IMR-90 (cell line): ENCODE results near the gene ASTL. TPM values are rescaled to one million over a fixed set of nuclear protein-coding genes. Genes with fewer than 3 reads are reported as not detected.

Source experiments
- ATAC-seq: fragments of 200-7000 bp; cut with Tn5 transposase; 2 replicates; pipeline ENCODE4 v1.9.1; 2020; ENCODE audit warnings: low read depth, mild to moderate bottlenecking, moderate library complexity
- BruUV-seq: library from RNA; stranded (reverse); fragments of 400-500 nt; replicated peaks from 2 replicates; lab custom pipeline; 2021; lab: Mats Ljungman, UMichigan
- CTCF ChIA-PET: fragments of 300-600 bp; formaldehyde crosslinking; extraction: SDS; loops from one replicate; lab custom pipeline; 2021; ENCODE audit warnings: antibody characterized with exemption; lab: Yijun Ruan, JAX
- POLR2A ChIA-PET: fragments of 300-600 bp; sonication (Branson Sonifier 250); formaldehyde crosslinking; loops from one replicate; lab custom pipeline; 2022; ENCODE audit warnings: antibody characterized with exemption; ENCODE audit not compliant: unreplicated experiment; lab: Charles Lee
- DNase-seq: peaks from one replicate; pipeline ENCODE4 v3.0.0; 2013
- H2AFZ ChIP-seq: replicated peaks from 2 replicates; pipeline ENCODE3; 2013; ENCODE audit warnings: low read length, mild to moderate bottlenecking; ENCODE audit not compliant: poor library complexity
- H2AK5ac ChIP-seq: 2 replicates; pipeline ENCODE4 v1.6.1; 2013; ENCODE audit warnings: low read depth, low read length, inconsistent platforms
- H2AK9ac ChIP-seq: replicated peaks from 2 replicates; pipeline ENCODE3; 2013; ENCODE audit warnings: mild to moderate bottlenecking, low read depth, low read length, moderate library complexity; ENCODE audit not compliant: poor library complexity
- H2BK120ac ChIP-seq: 2 replicates; pipeline ENCODE4 v1.6.1; 2013; ENCODE audit warnings: low read depth, low read length, inconsistent platforms
- H2BK15ac ChIP-seq: 3 replicates; pipeline ENCODE4 v1.6.1; 2013; ENCODE audit warnings: low read depth, low read length, inconsistent platforms
- H2BK20ac ChIP-seq: 2 replicates; pipeline ENCODE4 v1.6.1; 2013; ENCODE audit warnings: low read depth, mild to moderate bottlenecking, inconsistent platforms, low read length, moderate library complexity
- H2BK5ac ChIP-seq: 2 replicates; pipeline ENCODE4 v1.6.1; 2013; ENCODE audit warnings: mild to moderate bottlenecking, low read depth, low read length, inconsistent platforms; ENCODE audit not compliant: poor library complexity, severe bottlenecking
- H3K14ac ChIP-seq: replicated peaks from 2 replicates; pipeline ENCODE4 v1.6.1; 2013; ENCODE audit warnings: low read depth, low read length, inconsistent platforms
- H3K18ac ChIP-seq: 2 replicates; pipeline ENCODE4 v1.6.1; 2013; ENCODE audit warnings: low read depth, low read length, control low read depth
- H3K23ac ChIP-seq: 2 replicates; pipeline ENCODE4 v1.6.1; 2013; ENCODE audit warnings: low read depth, low read length, inconsistent platforms
- H3K27ac ChIP-seq: 2 replicates; pipeline ENCODE4 v1.5.1; 2013; ENCODE audit warnings: mild to moderate bottlenecking, control low read depth, low read length; ENCODE audit not compliant: insufficient read depth
- H3K27me3 ChIP-seq: 2 replicates; pipeline ENCODE4 v1.6.1; 2013; ENCODE audit warnings: low read length; ENCODE audit not compliant: control insufficient read depth, insufficient read depth
- H3K36me3 ChIP-seq: 2 replicates; pipeline ENCODE4 v1.6.1; 2013; ENCODE audit warnings: low read length, mixed read lengths; ENCODE audit not compliant: control insufficient read depth, insufficient read depth
- H3K4ac ChIP-seq: 2 replicates; pipeline ENCODE4 v1.6.1; 2013; ENCODE audit warnings: low read depth, low read length, inconsistent platforms
- H3K4me1 ChIP-seq: 2 replicates; pipeline ENCODE4 v1.6.1; 2013; ENCODE audit warnings: low read length, mixed read lengths; ENCODE audit not compliant: control insufficient read depth, insufficient read depth
- H3K4me2 ChIP-seq: 2 replicates; pipeline ENCODE4 v1.6.1; 2013; ENCODE audit warnings: low read depth, mild to moderate bottlenecking, control low read depth, low read length, moderate library complexity
- H3K4me3 ChIP-seq: 2 replicates; pipeline ENCODE4 v1.5.1; 2013; ENCODE audit warnings: low read depth, mild to moderate bottlenecking, control low read depth, low read length, moderate library complexity; ENCODE audit not compliant: insufficient read depth
- H3K56ac ChIP-seq: 2 replicates; pipeline ENCODE4 v1.6.1; 2013; ENCODE audit warnings: low read length, inconsistent platforms; ENCODE audit not compliant: insufficient read depth; ENCODE audit errors: extremely low read depth
- H3K79me1 ChIP-seq, 2 experiments: 2 replicates each; pipeline ENCODE4 v1.6.1; 2013; ENCODE audit warnings: low read length in 2 of 2, inconsistent platforms in 1 of 2, low read depth in 1 of 2
- H3K9ac ChIP-seq: 2 replicates; pipeline ENCODE4 v1.6.1; 2013; ENCODE audit warnings: low read depth, low read length, control low read depth
- H3K9me1 ChIP-seq: 2 replicates; pipeline ENCODE4 v1.6.1; 2013; ENCODE audit warnings: low read length, inconsistent platforms; ENCODE audit not compliant: insufficient read depth
- H3K9me3 ChIP-seq: 2 replicates; pipeline ENCODE4 v1.6.1; 2013; ENCODE audit warnings: low read length; ENCODE audit not compliant: control insufficient read depth, insufficient read depth
- H4K20me1 ChIP-seq: 2 replicates; pipeline ENCODE4 v1.6.1; 2013; ENCODE audit warnings: low read length, inconsistent platforms; ENCODE audit not compliant: insufficient read depth
- H4K5ac ChIP-seq: 2 replicates; pipeline ENCODE4 v1.6.1; 2013; ENCODE audit warnings: mild to moderate bottlenecking, low read depth, low read length, control low read depth
- H4K8ac ChIP-seq, 2 experiments: 2 replicates each; pipeline ENCODE4 v1.6.1; 2013; ENCODE audit warnings: low read depth in 2 of 2, low read length in 2 of 2, control low read depth in 1 of 2, inconsistent platforms in 1 of 2
- H4K91ac ChIP-seq: 2 replicates; pipeline ENCODE4 v1.6.1; 2013; ENCODE audit warnings: low read depth, low read length, inconsistent platforms; ENCODE audit not compliant: insufficient read depth
- CEBPB ChIP-seq: IDR thresholded peaks from 2 replicates; pipeline ENCODE4 v1.6.1; 2012; ENCODE audit warnings: low read depth, low read length, improper control_type of control experiment
- CHD1 ChIP-seq: IDR thresholded peaks from 2 replicates; pipeline ENCODE4 v1.6.1; 2012; ENCODE audit warnings: low read depth, low read length, improper control_type of control experiment
- CTCF ChIP-seq: conservative IDR thresholded peaks from 2 replicates; pipeline ENCODE4 v1.5.1; 2012; ENCODE audit warnings: mild to moderate bottlenecking, low read depth, low read length, improper control_type of control experiment
- FOS ChIP-seq: fragments of 150-350 bp; IDR thresholded peaks from 2 replicates; pipeline ENCODE4 v1.6.1; 2016; ENCODE audit warnings: low read depth, low read length
- MAZ ChIP-seq: IDR thresholded peaks from 2 replicates; pipeline ENCODE4 v1.6.1; 2012; ENCODE audit warnings: low read depth, mild to moderate bottlenecking, low read length, improper control_type of control experiment, moderate library complexity, borderline replicate concordance
- MXI1 ChIP-seq: IDR thresholded peaks from 2 replicates; pipeline ENCODE4 v1.6.1; 2012; ENCODE audit warnings: low read depth, mild to moderate bottlenecking, low read length, moderate library complexity, borderline replicate concordance
- NFE2L2 ChIP-seq: fragments of 150-350 bp; IDR thresholded peaks from 2 replicates; pipeline ENCODE4 v1.6.1; 2016; ENCODE audit warnings: low read depth, mild to moderate bottlenecking, low read length
- RAD21 ChIP-seq: IDR thresholded peaks from 2 replicates; pipeline ENCODE4 v1.6.1; 2012; ENCODE audit warnings: low read length, improper control_type of control experiment
- RFX5 ChIP-seq: IDR thresholded peaks from 2 replicates; pipeline ENCODE4 v1.8.0; 2012; ENCODE audit warnings: low read depth, mild to moderate bottlenecking, low read length, moderate library complexity
- SMC3 ChIP-seq: fragments of 150-350 bp; IDR thresholded peaks from 2 replicates; pipeline ENCODE4 v1.6.1; 2016; ENCODE audit warnings: low read depth, mild to moderate bottlenecking, antibody characterized with exemption, low read length, moderate library complexity
- USF2 ChIP-seq: fragments of 150-350 bp; IDR thresholded peaks from 2 replicates; pipeline ENCODE4 v1.6.1; 2017; ENCODE audit warnings: mild to moderate bottlenecking, antibody characterized with exemption, low read length, low read depth
- WGBS, 2 experiments: methylation state at CpG; one replicate each; pipeline versions ENCODE4 v1.1.5 to v1.1.7; 2013; ENCODE audit warnings: missing lambda C conversion rate in 2 of 2; ENCODE audit not compliant: insufficient read length in 1 of 2; ENCODE audit errors: extremely low coverage in 2 of 2; 5-methylcytosine and 5-hydroxymethylcytosine counted together
- dilution Hi-C: fragments of 300-500 bp; cut with HindIII; formaldehyde crosslinking; loops from one replicate; pipeline ENCODE4 v1.14.3; 2018; ENCODE audit warnings: low sequenced_read_pairs; ENCODE audit not compliant: unreplicated experiment
- in situ Hi-C: fragments of 300-500 bp; cut with MboI; formaldehyde crosslinking; loops from 3 replicates; pipeline ENCODE4 v1.14.3; 2019; ENCODE audit warnings: low sequenced_read_pairs, inconsistent platforms, mixed read lengths
- intact Hi-C: fragments of 100-400 bp; cut with micrococcal nuclease; formaldehyde crosslinking; loops from 2 replicates; pipeline ENCODE4 v1.10.0; 2022
- polyA plus RNA-seq, 3 experiments: library from polyadenylated mRNA; depleted of rRNA; stranded (reverse); fragments of >200 nt; gene quantifications; 2 replicates each; pipeline ENCODE4 v1.2.3, GENCODE V29; 2012; ENCODE audit warnings: low replicate concordance in 1 of 3
- total RNA-seq: library from RNA; depleted of rRNA; stranded (reverse); fragments of >200 nt; gene quantifications from 2 replicates; pipeline ENCODE4 v1.2.3, GENCODE V29; 2012

Gene ASTL
- total and polyA plus RNA-seq, 2 of the 4 experiments (the other 2 are of a cell fraction): not detected

- TF ChIP-seq USF2: no peak
- TF ChIP-seq CEBPB: no peak
Measured at GRCh38 chr2:96099861-96100798, 38.2 kb downstream of the ASTL start (continued).

- H3K4me1 ChIP-seq: peaks cover 2% of the 10 kb centered on the region; the same call in 1 of the 2 replicates
- no peak overlapping the region for H3K4me3 ChIP-seq
- POLR2A ChIA-PET: no interaction called here
- H3K14ac ChIP-seq: no peak overlapping the region
- peaks cover 13% of the 10 kb centered on the region for H3K27me3 ChIP-seq
- no peak overlapping the region for H4K91ac ChIP-seq
- no peak overlapping the region for H3K9ac ChIP-seq
- no peak overlapping the region for H2BK120ac ChIP-seq
- WGBS, 2 experiments: 80% methylated on average over 1 of the region's 11 CpGs; no CpG with 5 or more reads in 1 of the 2 experiments
- no peak overlapping the region for H3K18ac ChIP-seq
- no peak overlapping the region for H4K5ac ChIP-seq
- CTCF ChIA-PET: interaction anchor here (1.2 kb wide), 1 partner anchor 18 kb away, joined by 4 read pairs; no protein-coding TSS in a partner anchor
- H3K4ac ChIP-seq: no peak overlapping the region
- H3K79me1 ChIP-seq: no peaks in the 10 kb centered on the region
- H4K8ac ChIP-seq: no peak overlapping the region
- no peaks in the 10 kb centered on the region for H3K36me3 ChIP-seq
- in situ Hi-C loops (no loop called here), dilution Hi-C loops (no loop called here), intact Hi-C loops (no loop called here)
- BruUV-seq: no TSS peak
- H3K4me2 ChIP-seq: no peak overlapping the region
- no peak overlapping the region for H2BK15ac ChIP-seq
- no peak overlapping the region for H2AK5ac ChIP-seq
- H2AK9ac ChIP-seq: no peak overlapping the region
- no peaks in the 10 kb centered on the region for H3K9me3 ChIP-seq
- no peak overlapping the region for H3K23ac ChIP-seq
- no peak overlapping the region for H2BK5ac ChIP-seq
- DNase-seq (no peak), ATAC-seq (no peak)
- H2AFZ ChIP-seq: no peak overlapping the region
- H4K20me1 ChIP-seq: no peaks in the 10 kb centered on the region
- H2BK20ac ChIP-seq: no peak overlapping the region
- H3K56ac ChIP-seq: no peak overlapping the region
- no peak overlapping the region for H3K27ac ChIP-seq
- no peaks in the 10 kb centered on the region for H3K9me1 ChIP-seq
- no peak for TF ChIP-seq RFX5
- TF ChIP-seq MXI1: no peak
- no peak for TF ChIP-seq CHD1
- no peak for TF ChIP-seq USF2
- TF ChIP-seq FOS: no peak
- no peak for TF ChIP-seq RAD21
- TF ChIP-seq CTCF: no peak
- no peak for TF ChIP-seq SMC3
- TF ChIP-seq MAZ: no peak
- no peak for TF ChIP-seq NFE2L2
Measured at GRCh38 chr2:96098900-96099590, 39.3 kb downstream of the ASTL start.
